Measurements from ENCODE around the gene BACE1-AS. TPM values are rescaled to one million over a fixed set of nuclear protein-coding genes. Genes with fewer than 3 reads are reported as not detected.
A peak's percentile ranks its signal among the peaks of the same experiment; 100 is the strongest.

Gene BACE1-AS
- polyA plus RNA-seq, 10 donors = 8.7 to 17.1 (median 13.2) TPM

GRCh38 chr11:117287668-117288067 is 3.5 kb upstream of the BACE1-AS start:
- no peak for DNase-seq

GRCh38 chr11:117289795-117290194 is 1.4 kb upstream of the BACE1-AS start:
- DNase-seq = no peak

- no peak for DNase-seq
Measured at GRCh38 chr11:117292616-117293015, 1.5 kb downstream of the BACE1-AS start.

- no peak for DNase-seq
Measured at GRCh38 chr11:117295438-117296137, 4.4 kb downstream of the BACE1-AS start.

GRCh38 chr11:117296881-117297280 is 5.7 kb downstream of the BACE1-AS start:
- no peak for DNase-seq

- no peak for DNase-seq
Measured at GRCh38 chr11:117298195-117298594, 7.0 kb downstream of the BACE1-AS start.

GRCh38 chr11:117299351-117300282 is 8.5 kb downstream of the BACE1-AS start:
- no peak for DNase-seq

- DNase-seq = peak in 1 of 3 donors; percentile 51
Measured at GRCh38 chr11:117300283-117300663, 9.1 kb downstream of the BACE1-AS start.

GRCh38 chr11:117300773-117301172 is 9.6 kb downstream of the BACE1-AS start:
- peak in 1 of 3 donors; percentile 18 for DNase-seq

- DNase-seq = no peak
Measured at GRCh38 chr11:117302228-117302627, 11.1 kb downstream of the BACE1-AS start.

- no peak for DNase-seq
Measured at GRCh38 chr11:117303101-117303500, 12.0 kb downstream of the BACE1-AS start.

- DNase-seq = no peak
Measured at GRCh38 chr11:117303646-117304315, 12.6 kb downstream of the BACE1-AS start.

- DNase-seq = no peak
Measured at GRCh38 chr11:117305145-117305544, 14.0 kb downstream of the BACE1-AS start.

- DNase-seq = no peak
Measured at GRCh38 chr11:117309310-117309709, 18.2 kb downstream of the BACE1-AS start.

GRCh38 chr11:117313091-117313490 is 21.9 kb downstream of the BACE1-AS start:
- DNase-seq = no peak

- DNase-seq = no peak
Measured at GRCh38 chr11:117313828-117314768, 23.0 kb downstream of the BACE1-AS start.

- DNase-seq = peak in 1 of 3 donors; percentile 11
Measured at GRCh38 chr11:117314840-117315239, 23.7 kb downstream of the BACE1-AS start.

- DNase-seq = peak in 1 of 3 donors; percentile 55
Measured at GRCh38 chr11:117315285-117316196, 24.4 kb downstream of the BACE1-AS start.

- DNase-seq = peak; percentile 87 to 95 (median 89)
Measured at GRCh38 chr11:117316197-117316961, 25.2 kb downstream of the BACE1-AS start, which contains the start of gene BACE1. TSS of gene BACE1 (minus strand) at chr11:117316256. CDS start at chr11:117315795, 461 bp downstream.

Measured in muscle of back (tissue), 11 donors.